Epithelial cell of esophagus (primary cell): ENCODE measurements around the gene TTC27.

Experiments
- DNase-seq: peaks from one replicate; pipeline ENCODE4 v3.0.0; 2010; ENCODE audit warnings: low read depth
- H3K4me3 ChIP-seq: 2 replicates; pipeline ENCODE4 v1.5.1; 2011; ENCODE audit warnings: mild to moderate bottlenecking, low read length, control low read depth
- CTCF ChIP-seq: IDR thresholded peaks from 2 replicates; pipeline ENCODE4 v1.5.1; 2011; ENCODE audit warnings: low read depth, mild to moderate bottlenecking, low read length, control low read depth, inconsistent platforms; ENCODE audit not compliant: insufficient read depth; ENCODE audit errors: missing control alignments

The TTC27 gene

GRCh38 chr2:32849456-32850194 is 221.8 kb downstream of the TTC27 start:
- H3K4me3 ChIP-seq, result no peak overlapping the region
- DNase-seq, result no peak
- TF ChIP-seq CTCF, result no peak

GRCh38 chr2:32851777-32852439 is 224.1 kb downstream of the TTC27 start:
- TF ChIP-seq CTCF, result no peak
- no peak for DNase-seq
- no peak overlapping the region for H3K4me3 ChIP-seq

- no peak for DNase-seq
- no peak for TF ChIP-seq CTCF
- no peak overlapping the region for H3K4me3 ChIP-seq
These were observed 225.0 kb downstream of the TTC27 start for GRCh38 chr2:32852856-32853255.

- no peak for TF ChIP-seq CTCF
- H3K4me3 ChIP-seq, result no peak overlapping the region
- no peak for DNase-seq
These were observed 229.0 kb downstream of the TTC27 start for GRCh38 chr2:32856891-32857290.

- no peak overlapping the region for H3K4me3 ChIP-seq
- TF ChIP-seq CTCF, result no peak
- no peak for DNase-seq
These were observed 230.9 kb downstream of the TTC27 start for GRCh38 chr2:32858713-32859112.

- TF ChIP-seq CTCF, result no peak
- DNase-seq, result no peak
- H3K4me3 ChIP-seq, result no peak overlapping the region
These were observed 232.5 kb downstream of the TTC27 start for GRCh38 chr2:32860385-32860784.
